Neutrophil (primary cell): ENCODE results near the gene R3HDM1.

ENCODE experiments used
- H3K27ac ChIP-seq: fragments of 200-600 bp; sonication (generic); 2 replicates; pipeline ENCODE4 v1.5.1; 2016; ENCODE audit warnings: mild to moderate bottlenecking, moderate library complexity
- H3K27me3 ChIP-seq: fragments of 200-600 bp; sonication (generic); 2 replicates; pipeline ENCODE4 v1.6.0; 2016; ENCODE audit warnings: mild to moderate bottlenecking
- H3K36me3 ChIP-seq: fragments of 200-600 bp; sonication (generic); 2 replicates; pipeline ENCODE4 v1.5.1; 2017
- H3K4me1 ChIP-seq, 2 experiments: fragments of 200-600 bp in 1 of 2; sonication (generic) in 1 of 2; 1 replicate in 1 of 2; 2 replicates in 1 of 2; pipeline versions ENCODE4 v1.5.1 to v1.6.1; 2013 to 2016; ENCODE audit warnings: low read depth in 1 of 2, low read length in 1 of 2, mild to moderate bottlenecking in 1 of 2, moderate library complexity in 1 of 2; ENCODE audit not compliant: control insufficient read depth in 1 of 2, insufficient read depth in 1 of 2
- H3K4me3 ChIP-seq, 2 experiments: fragments of 200-600 bp in 1 of 2; sonication (generic) in 1 of 2; 1 replicate in 1 of 2; 2 replicates in 1 of 2; pipeline ENCODE4 v1.5.1; 2013 to 2016; ENCODE audit warnings: low read depth in 1 of 2, low read length in 1 of 2, mild to moderate bottlenecking in 1 of 2, moderate library complexity in 1 of 2
- H3K9me3 ChIP-seq: fragments of 200-600 bp; sonication (generic); 2 replicates; pipeline ENCODE4 v1.5.1; 2016
- TF ChIP-seq, protein P1 (sequence below): fragments of 200-600 bp; sonication (generic); IDR thresholded peaks from 2 replicates; pipeline ENCODE4 v1.5.1; 2016; ENCODE audit warnings: antibody characterized with exemption

R3HDM1 gene

GRCh38 chr2:135504811-135505210 lies 26.5 kb upstream of the R3HDM1 start:
- H3K27me3 ChIP-seq = no peaks in the 10 kb centered on the region
- TF ChIP-seq, protein P1, sequence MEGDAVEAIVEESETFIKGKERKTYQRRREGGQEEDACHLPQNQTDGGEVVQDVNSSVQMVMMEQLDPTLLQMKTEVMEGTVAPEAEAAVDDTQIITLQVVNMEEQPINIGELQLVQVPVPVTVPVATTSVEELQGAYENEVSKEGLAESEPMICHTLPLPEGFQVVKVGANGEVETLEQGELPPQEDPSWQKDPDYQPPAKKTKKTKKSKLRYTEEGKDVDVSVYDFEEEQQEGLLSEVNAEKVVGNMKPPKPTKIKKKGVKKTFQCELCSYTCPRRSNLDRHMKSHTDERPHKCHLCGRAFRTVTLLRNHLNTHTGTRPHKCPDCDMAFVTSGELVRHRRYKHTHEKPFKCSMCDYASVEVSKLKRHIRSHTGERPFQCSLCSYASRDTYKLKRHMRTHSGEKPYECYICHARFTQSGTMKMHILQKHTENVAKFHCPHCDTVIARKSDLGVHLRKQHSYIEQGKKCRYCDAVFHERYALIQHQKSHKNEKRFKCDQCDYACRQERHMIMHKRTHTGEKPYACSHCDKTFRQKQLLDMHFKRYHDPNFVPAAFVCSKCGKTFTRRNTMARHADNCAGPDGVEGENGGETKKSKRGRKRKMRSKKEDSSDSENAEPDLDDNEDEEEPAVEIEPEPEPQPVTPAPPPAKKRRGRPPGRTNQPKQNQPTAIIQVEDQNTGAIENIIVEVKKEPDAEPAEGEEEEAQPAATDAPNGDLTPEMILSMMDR = no peak

DNA sequence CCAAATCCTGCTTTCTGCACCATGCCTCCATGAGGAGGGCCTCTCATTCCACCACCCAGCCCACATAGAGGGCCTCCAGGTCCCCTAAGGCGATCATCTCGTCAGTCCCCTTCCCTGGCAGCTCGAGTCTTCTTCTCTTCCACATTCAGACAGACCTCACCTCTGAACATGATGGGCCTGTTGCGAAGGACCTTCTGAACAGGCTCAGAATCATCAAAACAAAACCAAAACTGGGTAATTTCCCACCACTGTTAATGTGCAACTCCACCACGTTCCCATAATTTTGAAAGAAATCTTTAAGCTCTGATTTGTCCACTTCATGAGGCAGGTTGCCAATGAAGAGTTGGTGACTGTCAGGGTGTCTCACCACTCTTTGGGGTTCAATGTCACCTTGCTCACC lies 20.7 kb upstream of the R3HDM1 start:
- H3K4me1 ChIP-seq = no peaks in the 10 kb centered on the region
- no peak overlapping the region for H3K4me3 ChIP-seq
- H3K27me3 ChIP-seq = no peaks in the 10 kb centered on the region
- TF ChIP-seq, protein P1 = no peak
- H3K36me3 ChIP-seq = no peaks in the 10 kb centered on the region
- H3K27ac ChIP-seq = no peak overlapping the region
- H3K9me3 ChIP-seq = no peaks in the 10 kb centered on the region

More at GRCh38 chr2:135504811-135505210, 26.5 kb upstream of the R3HDM1 start:
- no peaks in the 10 kb centered on the region for H3K9me3 ChIP-seq
- H3K27ac ChIP-seq = no peak overlapping the region
- H3K4me1 ChIP-seq = no peaks in the 10 kb centered on the region
- H3K4me3 ChIP-seq = no peak overlapping the region
- H3K36me3 ChIP-seq = no peaks in the 10 kb centered on the region

DNA sequence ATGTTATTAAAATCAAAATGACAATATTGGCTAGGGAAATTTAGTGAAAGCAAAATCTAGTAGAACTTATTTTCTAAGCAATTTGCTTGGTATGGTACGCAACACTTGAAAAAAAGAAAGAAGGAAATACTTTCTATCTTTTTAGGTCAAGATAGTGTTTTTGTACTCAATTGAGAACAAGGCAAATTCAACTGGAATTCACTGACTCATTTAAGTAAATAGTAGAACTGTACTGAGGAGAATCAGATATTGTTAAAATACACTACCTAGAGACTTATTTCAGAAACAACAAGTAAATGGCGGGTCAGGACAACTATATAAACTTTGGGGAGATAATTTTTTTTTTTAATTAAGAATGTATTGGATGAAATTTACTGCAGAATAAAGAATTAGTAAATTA lies 19.2 kb upstream of the R3HDM1 start:
- TF ChIP-seq, protein P1 = no peak
- no peak overlapping the region for H3K4me3 ChIP-seq
- H3K27ac ChIP-seq = no peak overlapping the region
- no peaks in the 10 kb centered on the region for H3K4me1 ChIP-seq
- no peaks in the 10 kb centered on the region for H3K36me3 ChIP-seq
- no peaks in the 10 kb centered on the region for H3K27me3 ChIP-seq
- H3K9me3 ChIP-seq = no peaks in the 10 kb centered on the region

- no peaks in the 10 kb centered on the region for H3K9me3 ChIP-seq
- no peaks in the 10 kb centered on the region for H3K36me3 ChIP-seq
- H3K4me3 ChIP-seq = no peak overlapping the region
- H3K27me3 ChIP-seq = no peaks in the 10 kb centered on the region
- TF ChIP-seq, protein P1 = no peak
- H3K27ac ChIP-seq = no peak overlapping the region
- H3K4me1 ChIP-seq = peaks cover 17% of the 10 kb centered on the region in 2 experiments
These were observed 5.5 kb upstream of the R3HDM1 start for GRCh38 chr2:135525786-135526185.

GRCh38 chr2:135528006-135528405 lies 3.3 kb upstream of the R3HDM1 start:
- H3K9me3 ChIP-seq = no peaks in the 10 kb centered on the region
- no peak overlapping the region for H3K27ac ChIP-seq
- H3K4me1 ChIP-seq = peaks cover 23% of the 10 kb centered on the region in 2 experiments
- no peak overlapping the region for H3K4me3 ChIP-seq
- TF ChIP-seq, protein P1 = no peak
- no peaks in the 10 kb centered on the region for H3K36me3 ChIP-seq
- no peaks in the 10 kb centered on the region for H3K27me3 ChIP-seq
